IMR-90 (cell line): ENCODE data around the gene CUL3. TPM values are rescaled to one million over a fixed set of nuclear protein-coding genes. Genes with fewer than 3 reads are reported as not detected.

ENCODE experiments used
- ATAC-seq: fragments of 200-7000 bp; cut with Tn5 transposase; 2 replicates; pipeline ENCODE4 v1.9.1; 2020; ENCODE audit warnings: low read depth, mild to moderate bottlenecking, moderate library complexity
- BruUV-seq: library from RNA; stranded (reverse); fragments of 400-500 nt; replicated peaks from 2 replicates; lab custom pipeline; 2021; lab: Mats Ljungman, UMichigan
- CTCF ChIA-PET: fragments of 300-600 bp; formaldehyde crosslinking; extraction: SDS; loops from one replicate; lab custom pipeline; 2021; ENCODE audit warnings: antibody characterized with exemption; lab: Yijun Ruan, JAX
- POLR2A ChIA-PET: fragments of 300-600 bp; sonication (Branson Sonifier 250); formaldehyde crosslinking; loops from one replicate; lab custom pipeline; 2022; ENCODE audit warnings: antibody characterized with exemption; ENCODE audit not compliant: unreplicated experiment; lab: Charles Lee
- DNase-seq: peaks from one replicate; pipeline ENCODE4 v3.0.0; 2013
- H2AFZ ChIP-seq: replicated peaks from 2 replicates; pipeline ENCODE3; 2013; ENCODE audit warnings: low read length, mild to moderate bottlenecking; ENCODE audit not compliant: poor library complexity
- H2AK5ac ChIP-seq: 2 replicates; pipeline ENCODE4 v1.6.1; 2013; ENCODE audit warnings: low read depth, low read length, inconsistent platforms
- H2AK9ac ChIP-seq: replicated peaks from 2 replicates; pipeline ENCODE3; 2013; ENCODE audit warnings: mild to moderate bottlenecking, low read depth, low read length, moderate library complexity; ENCODE audit not compliant: poor library complexity
- H2BK120ac ChIP-seq: 2 replicates; pipeline ENCODE4 v1.6.1; 2013; ENCODE audit warnings: low read depth, low read length, inconsistent platforms
- H2BK15ac ChIP-seq: 3 replicates; pipeline ENCODE4 v1.6.1; 2013; ENCODE audit warnings: low read depth, low read length, inconsistent platforms
- H2BK20ac ChIP-seq: 2 replicates; pipeline ENCODE4 v1.6.1; 2013; ENCODE audit warnings: low read depth, mild to moderate bottlenecking, inconsistent platforms, low read length, moderate library complexity
- H2BK5ac ChIP-seq: 2 replicates; pipeline ENCODE4 v1.6.1; 2013; ENCODE audit warnings: mild to moderate bottlenecking, low read depth, low read length, inconsistent platforms; ENCODE audit not compliant: poor library complexity, severe bottlenecking
- H3K14ac ChIP-seq: replicated peaks from 2 replicates; pipeline ENCODE4 v1.6.1; 2013; ENCODE audit warnings: low read depth, low read length, inconsistent platforms
- H3K18ac ChIP-seq: 2 replicates; pipeline ENCODE4 v1.6.1; 2013; ENCODE audit warnings: low read depth, low read length, control low read depth
- H3K23ac ChIP-seq: 2 replicates; pipeline ENCODE4 v1.6.1; 2013; ENCODE audit warnings: low read depth, low read length, inconsistent platforms
- H3K27ac ChIP-seq: 2 replicates; pipeline ENCODE4 v1.5.1; 2013; ENCODE audit warnings: mild to moderate bottlenecking, control low read depth, low read length; ENCODE audit not compliant: insufficient read depth
- H3K27me3 ChIP-seq: 2 replicates; pipeline ENCODE4 v1.6.1; 2013; ENCODE audit warnings: low read length; ENCODE audit not compliant: control insufficient read depth, insufficient read depth
- H3K36me3 ChIP-seq: 2 replicates; pipeline ENCODE4 v1.6.1; 2013; ENCODE audit warnings: low read length, mixed read lengths; ENCODE audit not compliant: control insufficient read depth, insufficient read depth
- H3K4ac ChIP-seq: 2 replicates; pipeline ENCODE4 v1.6.1; 2013; ENCODE audit warnings: low read depth, low read length, inconsistent platforms
- H3K4me1 ChIP-seq: 2 replicates; pipeline ENCODE4 v1.6.1; 2013; ENCODE audit warnings: low read length, mixed read lengths; ENCODE audit not compliant: control insufficient read depth, insufficient read depth
- H3K4me2 ChIP-seq: 2 replicates; pipeline ENCODE4 v1.6.1; 2013; ENCODE audit warnings: low read depth, mild to moderate bottlenecking, control low read depth, low read length, moderate library complexity
- H3K4me3 ChIP-seq: 2 replicates; pipeline ENCODE4 v1.5.1; 2013; ENCODE audit warnings: low read depth, mild to moderate bottlenecking, control low read depth, low read length, moderate library complexity; ENCODE audit not compliant: insufficient read depth
- H3K56ac ChIP-seq: 2 replicates; pipeline ENCODE4 v1.6.1; 2013; ENCODE audit warnings: low read length, inconsistent platforms; ENCODE audit not compliant: insufficient read depth; ENCODE audit errors: extremely low read depth
- H3K79me1 ChIP-seq, 2 experiments: 2 replicates each; pipeline ENCODE4 v1.6.1; 2013; ENCODE audit warnings: low read length in 2 of 2, inconsistent platforms in 1 of 2, low read depth in 1 of 2
- H3K9ac ChIP-seq: 2 replicates; pipeline ENCODE4 v1.6.1; 2013; ENCODE audit warnings: low read depth, low read length, control low read depth
- H3K9me1 ChIP-seq: 2 replicates; pipeline ENCODE4 v1.6.1; 2013; ENCODE audit warnings: low read length, inconsistent platforms; ENCODE audit not compliant: insufficient read depth
- H3K9me3 ChIP-seq: 2 replicates; pipeline ENCODE4 v1.6.1; 2013; ENCODE audit warnings: low read length; ENCODE audit not compliant: control insufficient read depth, insufficient read depth
- H4K20me1 ChIP-seq: 2 replicates; pipeline ENCODE4 v1.6.1; 2013; ENCODE audit warnings: low read length, inconsistent platforms; ENCODE audit not compliant: insufficient read depth
- H4K5ac ChIP-seq: 2 replicates; pipeline ENCODE4 v1.6.1; 2013; ENCODE audit warnings: mild to moderate bottlenecking, low read depth, low read length, control low read depth
- H4K8ac ChIP-seq, 2 experiments: 2 replicates each; pipeline ENCODE4 v1.6.1; 2013; ENCODE audit warnings: low read depth in 2 of 2, low read length in 2 of 2, control low read depth in 1 of 2, inconsistent platforms in 1 of 2
- H4K91ac ChIP-seq: 2 replicates; pipeline ENCODE4 v1.6.1; 2013; ENCODE audit warnings: low read depth, low read length, inconsistent platforms; ENCODE audit not compliant: insufficient read depth
- BHLHE40 ChIP-seq: fragments of 150-350 bp; IDR thresholded peaks from 2 replicates; pipeline ENCODE4 v1.6.1; 2016; ENCODE audit warnings: mild to moderate bottlenecking, low read depth, low read length
- CEBPB ChIP-seq: IDR thresholded peaks from 2 replicates; pipeline ENCODE4 v1.6.1; 2012; ENCODE audit warnings: low read depth, low read length, improper control_type of control experiment
- CHD1 ChIP-seq: IDR thresholded peaks from 2 replicates; pipeline ENCODE4 v1.6.1; 2012; ENCODE audit warnings: low read depth, low read length, improper control_type of control experiment
- CTCF ChIP-seq: conservative IDR thresholded peaks from 2 replicates; pipeline ENCODE4 v1.5.1; 2012; ENCODE audit warnings: mild to moderate bottlenecking, low read depth, low read length, improper control_type of control experiment
- ELK1 ChIP-seq: fragments of 150-350 bp; IDR thresholded peaks from 2 replicates; pipeline ENCODE4 v1.6.1; 2016; ENCODE audit warnings: low read depth, mild to moderate bottlenecking, low read length, moderate library complexity, borderline replicate concordance
- FOS ChIP-seq: fragments of 150-350 bp; IDR thresholded peaks from 2 replicates; pipeline ENCODE4 v1.6.1; 2016; ENCODE audit warnings: low read depth, low read length
- MAFK ChIP-seq: IDR thresholded peaks from 2 replicates; pipeline ENCODE4 v1.6.1; 2012; ENCODE audit warnings: low read depth, low read length, improper control_type of control experiment
- MAZ ChIP-seq: IDR thresholded peaks from 2 replicates; pipeline ENCODE4 v1.6.1; 2012; ENCODE audit warnings: low read depth, mild to moderate bottlenecking, low read length, improper control_type of control experiment, moderate library complexity, borderline replicate concordance
- MXI1 ChIP-seq: IDR thresholded peaks from 2 replicates; pipeline ENCODE4 v1.6.1; 2012; ENCODE audit warnings: low read depth, mild to moderate bottlenecking, low read length, moderate library complexity, borderline replicate concordance
- NFE2L2 ChIP-seq: fragments of 150-350 bp; IDR thresholded peaks from 2 replicates; pipeline ENCODE4 v1.6.1; 2016; ENCODE audit warnings: low read depth, mild to moderate bottlenecking, low read length
- POLR2A ChIP-seq: IDR thresholded peaks from 2 replicates; pipeline ENCODE4 v1.6.1; 2012; ENCODE audit warnings: mild to moderate bottlenecking, low read depth, low read length
- RAD21 ChIP-seq: IDR thresholded peaks from 2 replicates; pipeline ENCODE4 v1.6.1; 2012; ENCODE audit warnings: low read length, improper control_type of control experiment
- RCOR1 ChIP-seq: IDR thresholded peaks from 2 replicates; pipeline ENCODE4 v1.6.1; 2012; ENCODE audit warnings: mild to moderate bottlenecking, low read length, improper control_type of control experiment; ENCODE audit not compliant: insufficient replicate concordance
- RFX5 ChIP-seq: IDR thresholded peaks from 2 replicates; pipeline ENCODE4 v1.8.0; 2012; ENCODE audit warnings: low read depth, mild to moderate bottlenecking, low read length, moderate library complexity
- SMC3 ChIP-seq: fragments of 150-350 bp; IDR thresholded peaks from 2 replicates; pipeline ENCODE4 v1.6.1; 2016; ENCODE audit warnings: low read depth, mild to moderate bottlenecking, antibody characterized with exemption, low read length, moderate library complexity
- USF2 ChIP-seq: fragments of 150-350 bp; IDR thresholded peaks from 2 replicates; pipeline ENCODE4 v1.6.1; 2017; ENCODE audit warnings: mild to moderate bottlenecking, antibody characterized with exemption, low read length, low read depth
- WGBS, 2 experiments: methylation state at CpG; one replicate each; pipeline versions ENCODE4 v1.1.5 to v1.1.7; 2013; ENCODE audit warnings: missing lambda C conversion rate in 2 of 2; ENCODE audit not compliant: insufficient read length in 1 of 2; ENCODE audit errors: extremely low coverage in 2 of 2; 5-methylcytosine and 5-hydroxymethylcytosine counted together
- dilution Hi-C: fragments of 300-500 bp; cut with HindIII; formaldehyde crosslinking; loops from one replicate; pipeline ENCODE4 v1.14.3; 2018; ENCODE audit warnings: low sequenced_read_pairs; ENCODE audit not compliant: unreplicated experiment
- in situ Hi-C: fragments of 300-500 bp; cut with MboI; formaldehyde crosslinking; loops from 3 replicates; pipeline ENCODE4 v1.14.3; 2019; ENCODE audit warnings: low sequenced_read_pairs, inconsistent platforms, mixed read lengths
- intact Hi-C: fragments of 100-400 bp; cut with micrococcal nuclease; formaldehyde crosslinking; loops from 2 replicates; pipeline ENCODE4 v1.10.0; 2022
- polyA plus RNA-seq, 3 experiments: library from polyadenylated mRNA; depleted of rRNA; stranded (reverse); fragments of >200 nt; gene quantifications; 2 replicates each; pipeline ENCODE4 v1.2.3, GENCODE V29; 2012; ENCODE audit warnings: low replicate concordance in 1 of 3
- total RNA-seq: library from RNA; depleted of rRNA; stranded (reverse); fragments of >200 nt; gene quantifications from 2 replicates; pipeline ENCODE4 v1.2.3, GENCODE V29; 2012

Gene CUL3
- total and polyA plus RNA-seq, 2 of the 4 experiments (the other 2 are of a cell fraction): 33.7 to 45.7 TPM

GRCh38 chr2:224469374-224469964 lies 115.7 kb downstream of the CUL3 start:
- H3K4me1 ChIP-seq: no peaks in the 10 kb centered on the region
- H3K4me2 ChIP-seq: no peak overlapping the region
- H3K9me1 ChIP-seq: no peaks in the 10 kb centered on the region; the same call in 1 of the 2 replicates
- H3K9ac ChIP-seq: no peak overlapping the region
- POLR2A ChIA-PET: interaction anchor here (0.5 to 0.6 kb wide), 2 partner anchors 315 to 1511 kb away, joined by 3 to 4 read pairs; no protein-coding TSS in a partner anchor
- no peaks in the 10 kb centered on the region for H3K79me1 ChIP-seq
- no peaks in the 10 kb centered on the region for H4K20me1 ChIP-seq
- no peaks in the 10 kb centered on the region for H3K9me3 ChIP-seq
- H2AK9ac ChIP-seq: no peak overlapping the region
- no peak overlapping the region for H3K18ac ChIP-seq
- no peak for TF ChIP-seq NFE2L2
- no peak for TF ChIP-seq POLR2A
- TF ChIP-seq CEBPB: no peak
- no peak for TF ChIP-seq BHLHE40
- no peak for TF ChIP-seq RCOR1
- TF ChIP-seq MXI1: no peak
- no peak for TF ChIP-seq RAD21
- TF ChIP-seq MAFK: no peak
- no peak for TF ChIP-seq ELK1
- no peak for TF ChIP-seq FOS
- TF ChIP-seq MAZ: no peak
- no peak for TF ChIP-seq CHD1
- TF ChIP-seq CTCF: no peak
- TF ChIP-seq SMC3: no peak
- TF ChIP-seq USF2: no peak
- no peak for TF ChIP-seq RFX5
- no peak overlapping the region for H2BK20ac ChIP-seq
- no peak overlapping the region for H2AFZ ChIP-seq
- no peak overlapping the region for H3K23ac ChIP-seq
- no peak overlapping the region for H2BK120ac ChIP-seq
- ATAC-seq (peak; percentile 40), DNase-seq (no peak)
- H4K5ac ChIP-seq: no peak overlapping the region
- no peak overlapping the region for H2AK5ac ChIP-seq
- H3K56ac ChIP-seq: no peak overlapping the region
- peaks cover 6% of the 10 kb centered on the region; the same call in 1 of the 2 replicates for H3K36me3 ChIP-seq
- H2BK5ac ChIP-seq: no peak overlapping the region
- no peak overlapping the region for H3K14ac ChIP-seq
- CTCF ChIA-PET: no interaction called here
- no peaks in the 10 kb centered on the region for H3K27me3 ChIP-seq
- H2BK15ac ChIP-seq: no peak overlapping the region
- no TSS peak for BruUV-seq
- intact Hi-C loops (no loop called here), dilution Hi-C loops (no loop called here), in situ Hi-C loops (no loop called here)
- no peak overlapping the region for H4K8ac ChIP-seq
- H3K27ac ChIP-seq: no peak overlapping the region
- H4K91ac ChIP-seq: no peak overlapping the region
- 83% methylated on average over 1 of the region's 9 CpGs; no CpG with 5 or more reads in 1 of the 2 experiments for WGBS, 2 experiments
- H3K4ac ChIP-seq: no peak overlapping the region
- H3K4me3 ChIP-seq: no peak overlapping the region
